COR-L47 (cell line): ENCODE data around the gene ZXDC.

Experiments
- DNase-seq: peaks from one replicate; lab custom pipeline; 2025; lab: John Stamatoyannopoulos, UW

Gene ZXDC

GRCh38 chr3:126452213-126452612 is 23.5 kb downstream of the ZXDC start:
- no peak for DNase-seq

GRCh38 chr3:126451511-126451910 is 24.2 kb downstream of the ZXDC start:
- DNase-seq: no peak

GRCh38 chr3:126450744-126451143 is 24.9 kb downstream of the ZXDC start:
- DNase-seq: no peak

GRCh38 chr3:126450219-126450618 is 25.5 kb downstream of the ZXDC start:
- DNase-seq: no peak

- no peak for DNase-seq
These were observed 26.1 kb downstream of the ZXDC start for GRCh38 chr3:126449621-126450051.

- DNase-seq: no peak
These were observed 26.9 kb downstream of the ZXDC start for GRCh38 chr3:126448893-126449180.

GRCh38 chr3:126448136-126448892 is 27.4 kb downstream of the ZXDC start:
- no peak for DNase-seq

- no peak for DNase-seq
These were observed 28.1 kb downstream of the ZXDC start for GRCh38 chr3:126447456-126448106.

- no peak for DNase-seq
These were observed 28.9 kb downstream of the ZXDC start for GRCh38 chr3:126446791-126447190.

- DNase-seq: no peak
These were observed 29.4 kb downstream of the ZXDC start for GRCh38 chr3:126446301-126446700.

- DNase-seq: no peak
These were observed 30.2 kb downstream of the ZXDC start for GRCh38 chr3:126445506-126445905.

GRCh38 chr3:126442856-126443242 is 32.8 kb downstream of the ZXDC start:
- no peak for DNase-seq

GRCh38 chr3:126442094-126442855 is 33.4 kb downstream of the ZXDC start:
- DNase-seq: no peak

GRCh38 chr3:126441256-126441880 is 34.3 kb downstream of the ZXDC start:
- no peak for DNase-seq

GRCh38 chr3:126440709-126440995 is 35.0 kb downstream of the ZXDC start:
- no peak for DNase-seq

GRCh38 chr3:126439968-126440708 is 35.6 kb downstream of the ZXDC start:
- DNase-seq: no peak

GRCh38 chr3:126439346-126439967 is 36.2 kb downstream of the ZXDC start:
- DNase-seq: no peak

GRCh38 chr3:126438746-126439145 is 36.9 kb downstream of the ZXDC start:
- no peak for DNase-seq

- DNase-seq: no peak
These were observed 37.5 kb downstream of the ZXDC start for GRCh38 chr3:126438186-126438585.

- no peak for DNase-seq
These were observed 38.6 kb downstream of the ZXDC start for GRCh38 chr3:126436826-126437717.
